Body of pancreas (tissue), 4 donors: ENCODE results near the gene FOXD4L6.
"Not testable (repeated sequence)": the region's sequence is repeated elsewhere in the genome, so short reads cannot be mapped to it uniquely, and the experiment has no call there.

Source experiments
- POLR2A ChIP-seq, 3 donors: fragments of 450-650 bp; IDR thresholded peaks; one replicate each; pipeline ENCODE4 v1.6.1; 2016; ENCODE audit warnings: antibody characterized with exemption in 3 of 3, mild to moderate bottlenecking in 2 of 3
- TF ChIP-seq, protein P1 (sequence below), 7 experiments: fragments of 450-650 bp in 4 of 7; fragments of 200-600 bp in 3 of 7; sonication (generic) in 3 of 7; IDR thresholded peaks; one replicate each; pipeline ENCODE4 v1.5.1; 2016 to 2019; ENCODE audit warnings: antibody characterized with exemption in 7 of 7

DNA sequence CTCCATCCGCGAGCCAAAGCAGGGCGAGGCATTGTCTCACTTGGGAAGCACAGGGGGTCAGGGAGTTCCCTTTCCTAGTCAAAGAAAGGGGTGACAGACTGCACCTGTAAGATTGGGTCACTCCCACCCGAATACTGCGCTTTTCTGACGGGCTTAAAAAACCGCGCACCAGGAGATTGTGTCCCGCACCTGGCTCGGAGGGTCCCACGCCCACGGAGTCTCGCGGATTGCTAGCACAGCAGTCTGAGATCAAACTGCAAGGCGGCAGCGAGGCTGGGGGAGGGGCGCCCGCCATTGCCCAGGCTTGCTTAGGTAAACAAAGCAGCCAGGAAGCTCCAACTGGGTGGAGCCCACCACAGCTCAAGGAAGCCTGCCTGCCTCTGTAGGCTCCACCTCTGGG, 21.6 kb upstream of the FOXD4L6 start:
- TF ChIP-seq POLR2A (IDR thresholded peaks at IDR 0.05): not testable (repeated sequence)
- TF ChIP-seq, protein P1, sequence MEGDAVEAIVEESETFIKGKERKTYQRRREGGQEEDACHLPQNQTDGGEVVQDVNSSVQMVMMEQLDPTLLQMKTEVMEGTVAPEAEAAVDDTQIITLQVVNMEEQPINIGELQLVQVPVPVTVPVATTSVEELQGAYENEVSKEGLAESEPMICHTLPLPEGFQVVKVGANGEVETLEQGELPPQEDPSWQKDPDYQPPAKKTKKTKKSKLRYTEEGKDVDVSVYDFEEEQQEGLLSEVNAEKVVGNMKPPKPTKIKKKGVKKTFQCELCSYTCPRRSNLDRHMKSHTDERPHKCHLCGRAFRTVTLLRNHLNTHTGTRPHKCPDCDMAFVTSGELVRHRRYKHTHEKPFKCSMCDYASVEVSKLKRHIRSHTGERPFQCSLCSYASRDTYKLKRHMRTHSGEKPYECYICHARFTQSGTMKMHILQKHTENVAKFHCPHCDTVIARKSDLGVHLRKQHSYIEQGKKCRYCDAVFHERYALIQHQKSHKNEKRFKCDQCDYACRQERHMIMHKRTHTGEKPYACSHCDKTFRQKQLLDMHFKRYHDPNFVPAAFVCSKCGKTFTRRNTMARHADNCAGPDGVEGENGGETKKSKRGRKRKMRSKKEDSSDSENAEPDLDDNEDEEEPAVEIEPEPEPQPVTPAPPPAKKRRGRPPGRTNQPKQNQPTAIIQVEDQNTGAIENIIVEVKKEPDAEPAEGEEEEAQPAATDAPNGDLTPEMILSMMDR (IDR thresholded peaks at IDR 0.05): not testable (repeated sequence)
